Peyer's patch (tissue), 4 donors: ENCODE results near the gene ASB10.

Experiments used
- POLR2A ChIP-seq, 2 donors: fragments of 450-650 bp; IDR thresholded peaks; one replicate each; pipeline ENCODE4 v1.5.1; 2017; ENCODE audit warnings: antibody characterized with exemption in 2 of 2, mild to moderate bottlenecking in 2 of 2, moderate library complexity in 2 of 2
- TF ChIP-seq, protein P1 (sequence below), 6 experiments: fragments of 450-650 bp in 4 of 6; fragments of 200-600 bp in 2 of 6; sonication (generic) in 1 of 6; IDR thresholded peaks; one replicate each; pipeline ENCODE4 v1.5.1; 2017 to 2019; ENCODE audit warnings: antibody characterized with exemption in 6 of 6, mild to moderate bottlenecking in 3 of 6, moderate library complexity in 1 of 6

DNA sequence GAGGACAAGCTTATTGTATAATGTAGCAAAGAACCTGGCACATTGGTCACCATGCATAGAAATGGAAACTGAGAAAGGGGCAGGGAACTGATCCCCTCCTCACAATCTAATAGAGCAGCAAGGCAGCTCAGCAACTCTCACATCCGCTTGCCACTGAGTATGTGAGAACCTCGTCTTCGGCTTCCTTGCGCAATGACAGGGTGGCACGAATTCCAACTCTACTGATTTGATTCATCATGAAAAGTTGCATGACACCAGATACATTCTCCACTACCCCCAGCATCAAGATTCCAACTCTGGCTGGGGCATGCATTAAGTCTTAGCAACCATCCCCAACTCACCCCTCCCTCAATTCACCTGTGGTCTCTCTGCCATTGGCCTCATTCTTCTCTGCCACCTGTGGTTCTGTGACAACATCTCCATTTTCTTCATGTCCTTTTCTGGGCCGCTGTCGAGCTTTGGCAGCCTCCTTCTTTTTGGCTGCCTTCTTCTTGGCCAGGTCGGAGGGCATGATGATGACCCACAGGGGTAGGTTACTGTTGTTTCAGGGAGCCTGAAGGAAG, 39.0 kb upstream of the ASB10 start:
- TF ChIP-seq, protein P1, sequence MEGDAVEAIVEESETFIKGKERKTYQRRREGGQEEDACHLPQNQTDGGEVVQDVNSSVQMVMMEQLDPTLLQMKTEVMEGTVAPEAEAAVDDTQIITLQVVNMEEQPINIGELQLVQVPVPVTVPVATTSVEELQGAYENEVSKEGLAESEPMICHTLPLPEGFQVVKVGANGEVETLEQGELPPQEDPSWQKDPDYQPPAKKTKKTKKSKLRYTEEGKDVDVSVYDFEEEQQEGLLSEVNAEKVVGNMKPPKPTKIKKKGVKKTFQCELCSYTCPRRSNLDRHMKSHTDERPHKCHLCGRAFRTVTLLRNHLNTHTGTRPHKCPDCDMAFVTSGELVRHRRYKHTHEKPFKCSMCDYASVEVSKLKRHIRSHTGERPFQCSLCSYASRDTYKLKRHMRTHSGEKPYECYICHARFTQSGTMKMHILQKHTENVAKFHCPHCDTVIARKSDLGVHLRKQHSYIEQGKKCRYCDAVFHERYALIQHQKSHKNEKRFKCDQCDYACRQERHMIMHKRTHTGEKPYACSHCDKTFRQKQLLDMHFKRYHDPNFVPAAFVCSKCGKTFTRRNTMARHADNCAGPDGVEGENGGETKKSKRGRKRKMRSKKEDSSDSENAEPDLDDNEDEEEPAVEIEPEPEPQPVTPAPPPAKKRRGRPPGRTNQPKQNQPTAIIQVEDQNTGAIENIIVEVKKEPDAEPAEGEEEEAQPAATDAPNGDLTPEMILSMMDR (IDR thresholded peaks at IDR 0.05) = no peak
- TF ChIP-seq POLR2A (IDR thresholded peaks at IDR 0.05) = no peak
